IMR-90 (cell line): ENCODE results near the gene PACSIN3. TPM values are rescaled to one million over a fixed set of nuclear protein-coding genes. Genes with fewer than 3 reads are reported as not detected.
A peak's percentile ranks its signal among the peaks of the same experiment; 100 is the strongest.

Experiments
- ATAC-seq: fragments of 200-7000 bp; cut with Tn5 transposase; 2 replicates; pipeline ENCODE4 v1.9.1; 2020; ENCODE audit warnings: low read depth, mild to moderate bottlenecking, moderate library complexity
- BruUV-seq: library from RNA; stranded (reverse); fragments of 400-500 nt; replicated peaks from 2 replicates; lab custom pipeline; 2021; lab: Mats Ljungman, UMichigan
- CTCF ChIA-PET: fragments of 300-600 bp; formaldehyde crosslinking; extraction: SDS; loops from one replicate; lab custom pipeline; 2021; ENCODE audit warnings: antibody characterized with exemption; lab: Yijun Ruan, JAX
- POLR2A ChIA-PET: fragments of 300-600 bp; sonication (Branson Sonifier 250); formaldehyde crosslinking; loops from one replicate; lab custom pipeline; 2022; ENCODE audit warnings: antibody characterized with exemption; ENCODE audit not compliant: unreplicated experiment; lab: Charles Lee
- DNase-seq: peaks from one replicate; pipeline ENCODE4 v3.0.0; 2013
- H2AFZ ChIP-seq: replicated peaks from 2 replicates; pipeline ENCODE3; 2013; ENCODE audit warnings: low read length, mild to moderate bottlenecking; ENCODE audit not compliant: poor library complexity
- H2AK5ac ChIP-seq: 2 replicates; pipeline ENCODE4 v1.6.1; 2013; ENCODE audit warnings: low read depth, low read length, inconsistent platforms
- H2AK9ac ChIP-seq: replicated peaks from 2 replicates; pipeline ENCODE3; 2013; ENCODE audit warnings: mild to moderate bottlenecking, low read depth, low read length, moderate library complexity; ENCODE audit not compliant: poor library complexity
- H2BK120ac ChIP-seq: 2 replicates; pipeline ENCODE4 v1.6.1; 2013; ENCODE audit warnings: low read depth, low read length, inconsistent platforms
- H2BK15ac ChIP-seq: 3 replicates; pipeline ENCODE4 v1.6.1; 2013; ENCODE audit warnings: low read depth, low read length, inconsistent platforms
- H2BK20ac ChIP-seq: 2 replicates; pipeline ENCODE4 v1.6.1; 2013; ENCODE audit warnings: low read depth, mild to moderate bottlenecking, inconsistent platforms, low read length, moderate library complexity
- H2BK5ac ChIP-seq: 2 replicates; pipeline ENCODE4 v1.6.1; 2013; ENCODE audit warnings: mild to moderate bottlenecking, low read depth, low read length, inconsistent platforms; ENCODE audit not compliant: poor library complexity, severe bottlenecking
- H3K14ac ChIP-seq: replicated peaks from 2 replicates; pipeline ENCODE4 v1.6.1; 2013; ENCODE audit warnings: low read depth, low read length, inconsistent platforms
- H3K18ac ChIP-seq: 2 replicates; pipeline ENCODE4 v1.6.1; 2013; ENCODE audit warnings: low read depth, low read length, control low read depth
- H3K23ac ChIP-seq: 2 replicates; pipeline ENCODE4 v1.6.1; 2013; ENCODE audit warnings: low read depth, low read length, inconsistent platforms
- H3K27ac ChIP-seq: 2 replicates; pipeline ENCODE4 v1.5.1; 2013; ENCODE audit warnings: mild to moderate bottlenecking, control low read depth, low read length; ENCODE audit not compliant: insufficient read depth
- H3K27me3 ChIP-seq: 2 replicates; pipeline ENCODE4 v1.6.1; 2013; ENCODE audit warnings: low read length; ENCODE audit not compliant: control insufficient read depth, insufficient read depth
- H3K36me3 ChIP-seq: 2 replicates; pipeline ENCODE4 v1.6.1; 2013; ENCODE audit warnings: low read length, mixed read lengths; ENCODE audit not compliant: control insufficient read depth, insufficient read depth
- H3K4ac ChIP-seq: 2 replicates; pipeline ENCODE4 v1.6.1; 2013; ENCODE audit warnings: low read depth, low read length, inconsistent platforms
- H3K4me1 ChIP-seq: 2 replicates; pipeline ENCODE4 v1.6.1; 2013; ENCODE audit warnings: low read length, mixed read lengths; ENCODE audit not compliant: control insufficient read depth, insufficient read depth
- H3K4me2 ChIP-seq: 2 replicates; pipeline ENCODE4 v1.6.1; 2013; ENCODE audit warnings: low read depth, mild to moderate bottlenecking, control low read depth, low read length, moderate library complexity
- H3K4me3 ChIP-seq: 2 replicates; pipeline ENCODE4 v1.5.1; 2013; ENCODE audit warnings: low read depth, mild to moderate bottlenecking, control low read depth, low read length, moderate library complexity; ENCODE audit not compliant: insufficient read depth
- H3K56ac ChIP-seq: 2 replicates; pipeline ENCODE4 v1.6.1; 2013; ENCODE audit warnings: low read length, inconsistent platforms; ENCODE audit not compliant: insufficient read depth; ENCODE audit errors: extremely low read depth
- H3K79me1 ChIP-seq, 2 experiments: 2 replicates each; pipeline ENCODE4 v1.6.1; 2013; ENCODE audit warnings: low read length in 2 of 2, inconsistent platforms in 1 of 2, low read depth in 1 of 2
- H3K9ac ChIP-seq: 2 replicates; pipeline ENCODE4 v1.6.1; 2013; ENCODE audit warnings: low read depth, low read length, control low read depth
- H3K9me1 ChIP-seq: 2 replicates; pipeline ENCODE4 v1.6.1; 2013; ENCODE audit warnings: low read length, inconsistent platforms; ENCODE audit not compliant: insufficient read depth
- H3K9me3 ChIP-seq: 2 replicates; pipeline ENCODE4 v1.6.1; 2013; ENCODE audit warnings: low read length; ENCODE audit not compliant: control insufficient read depth, insufficient read depth
- H4K20me1 ChIP-seq: 2 replicates; pipeline ENCODE4 v1.6.1; 2013; ENCODE audit warnings: low read length, inconsistent platforms; ENCODE audit not compliant: insufficient read depth
- H4K5ac ChIP-seq: 2 replicates; pipeline ENCODE4 v1.6.1; 2013; ENCODE audit warnings: mild to moderate bottlenecking, low read depth, low read length, control low read depth
- H4K8ac ChIP-seq, 2 experiments: 2 replicates each; pipeline ENCODE4 v1.6.1; 2013; ENCODE audit warnings: low read depth in 2 of 2, low read length in 2 of 2, control low read depth in 1 of 2, inconsistent platforms in 1 of 2
- H4K91ac ChIP-seq: 2 replicates; pipeline ENCODE4 v1.6.1; 2013; ENCODE audit warnings: low read depth, low read length, inconsistent platforms; ENCODE audit not compliant: insufficient read depth
- BHLHE40 ChIP-seq: fragments of 150-350 bp; IDR thresholded peaks from 2 replicates; pipeline ENCODE4 v1.6.1; 2016; ENCODE audit warnings: mild to moderate bottlenecking, low read depth, low read length
- CEBPB ChIP-seq: IDR thresholded peaks from 2 replicates; pipeline ENCODE4 v1.6.1; 2012; ENCODE audit warnings: low read depth, low read length, improper control_type of control experiment
- CHD1 ChIP-seq: IDR thresholded peaks from 2 replicates; pipeline ENCODE4 v1.6.1; 2012; ENCODE audit warnings: low read depth, low read length, improper control_type of control experiment
- CTCF ChIP-seq: conservative IDR thresholded peaks from 2 replicates; pipeline ENCODE4 v1.5.1; 2012; ENCODE audit warnings: mild to moderate bottlenecking, low read depth, low read length, improper control_type of control experiment
- ELK1 ChIP-seq: fragments of 150-350 bp; IDR thresholded peaks from 2 replicates; pipeline ENCODE4 v1.6.1; 2016; ENCODE audit warnings: low read depth, mild to moderate bottlenecking, low read length, moderate library complexity, borderline replicate concordance
- FOS ChIP-seq: fragments of 150-350 bp; IDR thresholded peaks from 2 replicates; pipeline ENCODE4 v1.6.1; 2016; ENCODE audit warnings: low read depth, low read length
- MAFK ChIP-seq: IDR thresholded peaks from 2 replicates; pipeline ENCODE4 v1.6.1; 2012; ENCODE audit warnings: low read depth, low read length, improper control_type of control experiment
- MAZ ChIP-seq: IDR thresholded peaks from 2 replicates; pipeline ENCODE4 v1.6.1; 2012; ENCODE audit warnings: low read depth, mild to moderate bottlenecking, low read length, improper control_type of control experiment, moderate library complexity, borderline replicate concordance
- MXI1 ChIP-seq: IDR thresholded peaks from 2 replicates; pipeline ENCODE4 v1.6.1; 2012; ENCODE audit warnings: low read depth, mild to moderate bottlenecking, low read length, moderate library complexity, borderline replicate concordance
- NFE2L2 ChIP-seq: fragments of 150-350 bp; IDR thresholded peaks from 2 replicates; pipeline ENCODE4 v1.6.1; 2016; ENCODE audit warnings: low read depth, mild to moderate bottlenecking, low read length
- POLR2A ChIP-seq: IDR thresholded peaks from 2 replicates; pipeline ENCODE4 v1.6.1; 2012; ENCODE audit warnings: mild to moderate bottlenecking, low read depth, low read length
- RAD21 ChIP-seq: IDR thresholded peaks from 2 replicates; pipeline ENCODE4 v1.6.1; 2012; ENCODE audit warnings: low read length, improper control_type of control experiment
- RCOR1 ChIP-seq: IDR thresholded peaks from 2 replicates; pipeline ENCODE4 v1.6.1; 2012; ENCODE audit warnings: mild to moderate bottlenecking, low read length, improper control_type of control experiment; ENCODE audit not compliant: insufficient replicate concordance
- RFX5 ChIP-seq: IDR thresholded peaks from 2 replicates; pipeline ENCODE4 v1.8.0; 2012; ENCODE audit warnings: low read depth, mild to moderate bottlenecking, low read length, moderate library complexity
- SMC3 ChIP-seq: fragments of 150-350 bp; IDR thresholded peaks from 2 replicates; pipeline ENCODE4 v1.6.1; 2016; ENCODE audit warnings: low read depth, mild to moderate bottlenecking, antibody characterized with exemption, low read length, moderate library complexity
- USF2 ChIP-seq: fragments of 150-350 bp; IDR thresholded peaks from 2 replicates; pipeline ENCODE4 v1.6.1; 2017; ENCODE audit warnings: mild to moderate bottlenecking, antibody characterized with exemption, low read length, low read depth
- WGBS, 2 experiments: methylation state at CpG; one replicate each; pipeline versions ENCODE4 v1.1.5 to v1.1.7; 2013; ENCODE audit warnings: missing lambda C conversion rate in 2 of 2; ENCODE audit not compliant: insufficient read length in 1 of 2; ENCODE audit errors: extremely low coverage in 2 of 2; 5-methylcytosine and 5-hydroxymethylcytosine counted together
- dilution Hi-C: fragments of 300-500 bp; cut with HindIII; formaldehyde crosslinking; loops from one replicate; pipeline ENCODE4 v1.14.3; 2018; ENCODE audit warnings: low sequenced_read_pairs; ENCODE audit not compliant: unreplicated experiment
- in situ Hi-C: fragments of 300-500 bp; cut with MboI; formaldehyde crosslinking; loops from 3 replicates; pipeline ENCODE4 v1.14.3; 2019; ENCODE audit warnings: low sequenced_read_pairs, inconsistent platforms, mixed read lengths
- intact Hi-C: fragments of 100-400 bp; cut with micrococcal nuclease; formaldehyde crosslinking; loops from 2 replicates; pipeline ENCODE4 v1.10.0; 2022
- polyA plus RNA-seq, 3 experiments: library from polyadenylated mRNA; depleted of rRNA; stranded (reverse); fragments of >200 nt; gene quantifications; 2 replicates each; pipeline ENCODE4 v1.2.3, GENCODE V29; 2012; ENCODE audit warnings: low replicate concordance in 1 of 3
- total RNA-seq: library from RNA; depleted of rRNA; stranded (reverse); fragments of >200 nt; gene quantifications from 2 replicates; pipeline ENCODE4 v1.2.3, GENCODE V29; 2012

Gene PACSIN3
- total and polyA plus RNA-seq, 2 of the 4 experiments (the other 2 are of a cell fraction): 19.2 to 21.1 TPM

- no peak overlapping the region for H2AK9ac ChIP-seq
- no peak for DNase-seq
- POLR2A ChIA-PET: no interaction called here
Measured at GRCh38 chr11:47136327-47136726, 49.9 kb downstream of the PACSIN3 start.

More at GRCh38 chr11:47136327-47136726, 49.9 kb downstream of the PACSIN3 start:
- H4K20me1 ChIP-seq: no peaks in the 10 kb centered on the region
- no peaks in the 10 kb centered on the region for H3K9me1 ChIP-seq
- no peak overlapping the region for H2AK5ac ChIP-seq
- H3K36me3 ChIP-seq: peaks cover 4% of the 10 kb centered on the region
- no peak for ATAC-seq
- CTCF ChIA-PET: no interaction called here
- H3K18ac ChIP-seq: no peak overlapping the region
- H3K79me1 ChIP-seq: no peaks in the 10 kb centered on the region
- H2BK120ac ChIP-seq: no peak overlapping the region
- no CpG with 5 or more reads among the region's 3 CpGs for WGBS, 2 experiments
- no peak overlapping the region for H4K5ac ChIP-seq
- TF ChIP-seq CHD1 (no peak), POLR2A (no peak), USF2 (no peak), RCOR1 (no peak), MXI1 (no peak), RAD21 (no peak), SMC3 (no peak), MAZ (no peak), CTCF (no peak), FOS (no peak), ELK1 (no peak), CEBPB (no peak), RFX5 (no peak), BHLHE40 (no peak), NFE2L2 (no peak), MAFK (no peak)
- in situ Hi-C loops (no loop called here), dilution Hi-C loops (no loop called here), intact Hi-C loops (no loop called here)
- BruUV-seq: no TSS peak
- 0 out of 2 replicates have a peak overlapping the region, but pooled peaks have one; percentile 33 for H3K23ac ChIP-seq
- H3K4me3 ChIP-seq: no peak overlapping the region
- H3K27me3 ChIP-seq: no peaks in the 10 kb centered on the region
- no peak overlapping the region for H2BK15ac ChIP-seq
- H2BK20ac ChIP-seq: no peak overlapping the region
- H2AFZ ChIP-seq: no peak overlapping the region
- no peak overlapping the region for H3K4ac ChIP-seq
- no peaks in the 10 kb centered on the region for H3K4me1 ChIP-seq
- H4K8ac ChIP-seq: no peak overlapping the region
- no peak overlapping the region for H3K56ac ChIP-seq
- H3K14ac ChIP-seq: no peak overlapping the region
- H3K4me2 ChIP-seq: no peak overlapping the region
- H3K9ac ChIP-seq: no peak overlapping the region
- H2BK5ac ChIP-seq: no peak overlapping the region
- H4K91ac ChIP-seq: no peak overlapping the region
- no peak overlapping the region for H3K27ac ChIP-seq
- no peaks in the 10 kb centered on the region for H3K9me3 ChIP-seq
